Hepatocyte (in vitro differentiated cells): Measurements from ENCODE around the gene IPO8. TPM values are rescaled to one million over a fixed set of nuclear protein-coding genes. Genes with fewer than 3 reads are reported as not detected.

Experiments used
- DNase-seq: peaks from one replicate; pipeline ENCODE4 v3.0.0-alpha.2; 2016; ENCODE audit warnings: low spot score
- H2AFZ ChIP-seq: fragments of 200-600 bp; sonication (generic); 2 replicates; pipeline ENCODE4 v1.6.0; 2016; ENCODE audit warnings: antibody characterized with exemption, mild to moderate bottlenecking
- H3K27ac ChIP-seq: fragments of 200-600 bp; sonication (generic); 2 replicates; pipeline ENCODE4 v1.5.1; 2016; ENCODE audit warnings: mild to moderate bottlenecking
- H3K27me3 ChIP-seq: fragments of 200-600 bp; sonication (generic); 2 replicates; pipeline ENCODE4 v1.6.1; 2016
- H3K36me3 ChIP-seq: fragments of 200-600 bp; sonication (generic); replicated peaks from 2 replicates; pipeline ENCODE4 v1.5.1; 2016; ENCODE audit warnings: low read depth; ENCODE audit not compliant: insufficient read depth
- H3K4me1 ChIP-seq: fragments of 200-600 bp; sonication (generic); 2 replicates; pipeline ENCODE4 v1.5.1; 2016; ENCODE audit warnings: mild to moderate bottlenecking, moderate library complexity; ENCODE audit not compliant: insufficient read depth
- H3K4me2 ChIP-seq: fragments of 200-600 bp; sonication (generic); 2 replicates; pipeline ENCODE4 v1.6.0; 2016
- H3K4me3 ChIP-seq: fragments of 200-600 bp; sonication (generic); 2 replicates; pipeline ENCODE4 v1.5.1; 2016; ENCODE audit warnings: mild to moderate bottlenecking
- H3K79me2 ChIP-seq: fragments of 200-600 bp; sonication (generic); 2 replicates; pipeline ENCODE4 v1.6.0; 2017; ENCODE audit warnings: mild to moderate bottlenecking
- H3K9me2 ChIP-seq: fragments of 200-600 bp; sonication (generic); replicated peaks from 2 replicates; pipeline ENCODE4 v1.6.0; 2017; ENCODE audit warnings: mild to moderate bottlenecking; ENCODE audit not compliant: insufficient read depth
- H3K9me3 ChIP-seq: fragments of 200-600 bp; sonication (generic); 2 replicates; pipeline ENCODE4 v1.5.1; 2016; ENCODE audit warnings: low read depth, mild to moderate bottlenecking
- H4K20me1 ChIP-seq: fragments of 200-600 bp; sonication (generic); 2 replicates; pipeline ENCODE4 v1.6.0; 2016; ENCODE audit warnings: mild to moderate bottlenecking; ENCODE audit not compliant: insufficient read depth, poor library complexity, severe bottlenecking
- CTCF ChIP-seq: fragments of 200-600 bp; sonication (generic); IDR thresholded peaks from 2 replicates; pipeline ENCODE4 v1.5.1; 2016; ENCODE audit warnings: antibody characterized with exemption, mild to moderate bottlenecking; ENCODE audit not compliant: poor library complexity
- EZH2 ChIP-seq: fragments of 200-600 bp; sonication (generic); IDR thresholded peaks from 2 replicates; pipeline ENCODE4 v1.6.1; 2016; ENCODE audit warnings: antibody characterized with exemption, mild to moderate bottlenecking, borderline replicate concordance
- EZH2phosphoT487 ChIP-seq: fragments of 200-600 bp; sonication (generic); IDR thresholded peaks from one replicate; pipeline ENCODE4 v1.6.1; 2018; ENCODE audit warnings: antibody characterized with exemption, mild to moderate bottlenecking, low read depth, moderate library complexity; ENCODE audit not compliant: unreplicated experiment, severe bottlenecking
- WGBS: methylation state at CpG from one replicate; pipeline ENCODE4 v1.1.6; 2016; ENCODE audit warnings: low lambda C conversion rate; ENCODE audit errors: missing lambda C conversion rate; 5-methylcytosine and 5-hydroxymethylcytosine counted together
- polyA plus RNA-seq: library from polyadenylated mRNA; unstranded; fragments of >200 nt; fragmentation: Nextera tagmentation; extraction: Ambion mirVana; gene quantifications from 2 replicates; pipeline ENCODE4 v1.2.1, GENCODE V29; 2016
- total RNA-seq: library from RNA; depleted of rRNA; stranded (reverse); fragments of >200 nt; gene quantifications from 2 replicates; pipeline ENCODE4 v1.2.3, GENCODE V29; 2014

IPO8 gene
- total and polyA plus RNA-seq, 2 experiments from 2014 or later: 7.3 to 26.3 TPM

- Histone ChIP-seq H4K20me1 (no peaks in the 10 kb centered on the region), H3K4me3 (no peak overlapping the region), H3K27ac (no peak overlapping the region), H3K4me2 (no peak overlapping the region), H3K9me3 (no peaks in the 10 kb centered on the region), H3K4me1 (no peaks in the 10 kb centered on the region), H3K36me3 (no peaks in the 10 kb centered on the region), H3K79me2 (no peaks in the 10 kb centered on the region), H3K9me2 (no peaks in the 10 kb centered on the region), H3K27me3 (no peaks in the 10 kb centered on the region), H2AFZ (no peak overlapping the region)
- WGBS: 98% methylated on average over 2 of the region's 2 CpGs
- no peak for DNase-seq
- TF ChIP-seq EZH2phosphoT487: no peak
- no peak for TF ChIP-seq EZH2
- no peak for TF ChIP-seq CTCF
Observed at GRCh38 chr12:30635385-30635784, 60.3 kb downstream of the IPO8 start.

DNA sequence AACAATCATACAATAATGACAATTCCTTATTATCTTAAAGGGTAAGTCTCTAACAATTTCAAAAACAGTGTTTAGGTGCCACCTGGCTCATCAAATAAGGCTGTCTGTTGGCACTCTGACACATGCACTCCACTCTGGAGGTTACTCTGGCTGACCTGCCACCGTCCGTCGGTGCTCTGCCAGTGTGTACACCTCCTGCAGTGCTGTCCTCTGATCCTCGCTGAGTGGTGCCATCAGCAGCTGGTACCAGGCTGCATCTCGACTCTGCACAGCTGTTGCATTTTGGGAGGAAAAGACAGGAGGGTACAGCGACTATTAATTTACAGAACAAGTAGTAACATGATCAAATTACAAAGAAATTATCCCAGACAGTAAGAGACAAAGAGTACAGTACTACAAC lies 63.9 kb downstream of the IPO8 start:
- H4K20me1 ChIP-seq: no peaks in the 10 kb centered on the region
- no peak overlapping the region for H3K27ac ChIP-seq
- H3K9me2 ChIP-seq: no peaks in the 10 kb centered on the region
- no peak for DNase-seq
- H3K27me3 ChIP-seq: no peaks in the 10 kb centered on the region
- no peaks in the 10 kb centered on the region for H3K9me3 ChIP-seq
- no peaks in the 10 kb centered on the region for H3K36me3 ChIP-seq
- no peak overlapping the region for H3K4me3 ChIP-seq
- no peaks in the 10 kb centered on the region for H3K79me2 ChIP-seq
- 98% methylated on average over 6 of the region's 6 CpGs for WGBS
- no peaks in the 10 kb centered on the region for H3K4me1 ChIP-seq
- no peak overlapping the region for H3K4me2 ChIP-seq
- TF ChIP-seq EZH2: no peak
- H2AFZ ChIP-seq: no peak overlapping the region

DNA sequence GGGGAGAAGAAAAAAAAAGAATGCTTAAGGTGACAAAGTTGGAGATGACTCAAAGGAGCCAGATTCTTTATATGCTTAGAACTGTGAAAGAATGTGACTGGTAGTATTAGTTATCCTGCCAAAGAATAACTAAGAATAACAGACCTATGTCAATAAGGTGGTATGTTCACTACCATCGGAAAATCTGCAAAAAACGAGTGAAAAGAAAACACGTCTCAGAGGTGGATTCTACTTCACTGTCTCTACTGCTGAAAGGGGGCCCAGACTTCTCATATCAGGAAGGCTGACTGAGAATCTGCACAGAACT lies 64.7 kb downstream of the IPO8 start:
- Histone ChIP-seq H3K79me2 (no peaks in the 10 kb centered on the region), H3K36me3 (no peaks in the 10 kb centered on the region), H3K4me3 (no peak overlapping the region), H2AFZ (no peak overlapping the region), H3K9me2 (no peaks in the 10 kb centered on the region), H3K4me2 (no peak overlapping the region), H3K27me3 (no peaks in the 10 kb centered on the region), H4K20me1 (no peaks in the 10 kb centered on the region), H3K4me1 (no peaks in the 10 kb centered on the region), H3K27ac (no peak overlapping the region), H3K9me3 (no peaks in the 10 kb centered on the region)
- 90% methylated on average over 3 of the region's 3 CpGs for WGBS
- DNase-seq: no peak
- TF ChIP-seq EZH2phosphoT487: no peak
- TF ChIP-seq EZH2: no peak
- no peak for TF ChIP-seq CTCF

GRCh38 chr12:30630076-30630978 lies 65.3 kb downstream of the IPO8 start:
- Histone ChIP-seq H3K36me3 (no peaks in the 10 kb centered on the region), H3K4me2 (no peak overlapping the region), H3K79me2 (no peaks in the 10 kb centered on the region), H3K9me3 (no peaks in the 10 kb centered on the region), H3K4me1 (no peaks in the 10 kb centered on the region), H4K20me1 (no peaks in the 10 kb centered on the region), H3K4me3 (no peak overlapping the region), H3K27me3 (no peaks in the 10 kb centered on the region), H3K9me2 (no peaks in the 10 kb centered on the region), H2AFZ (no peak overlapping the region), H3K27ac (no peak overlapping the region)
- 96% methylated on average over 6 of the region's 6 CpGs for WGBS
- no peak for TF ChIP-seq EZH2phosphoT487
- TF ChIP-seq EZH2: no peak
- TF ChIP-seq CTCF: no peak
- no peak for DNase-seq
